Fibroblast of pulmonary artery (primary cell): Measurements from ENCODE around the gene ACTRT2.

ENCODE experiments used
- DNase-seq: peaks from one replicate; pipeline ENCODE4 v3.0.0-alpha.2; 2010; ENCODE audit warnings: low read depth
- H3K4me3 ChIP-seq: replicated peaks from 2 replicates; pipeline ENCODE4 v1.5.1; 2011; ENCODE audit warnings: low read depth, mild to moderate bottlenecking, control low read depth, low read length, moderate library complexity
- CTCF ChIP-seq: IDR thresholded peaks from 2 replicates; pipeline ENCODE4 v1.5.1; 2011; ENCODE audit warnings: mild to moderate bottlenecking, control low read depth, low read length, inconsistent platforms; ENCODE audit errors: missing control alignments

ACTRT2 gene

GRCh38 chr1:3066250-3066711 lies 45.0 kb downstream of the ACTRT2 start:
- peak; percentile 23 for TF ChIP-seq CTCF
- DNase-seq, result no peak
- H3K4me3 ChIP-seq, result no peak overlapping the region

- no peak for TF ChIP-seq CTCF
- no peak for DNase-seq
- H3K4me3 ChIP-seq, result no peak overlapping the region
These were observed 45.6 kb downstream of the ACTRT2 start for GRCh38 chr1:3066826-3067225.

- no peak for TF ChIP-seq CTCF
- H3K4me3 ChIP-seq, result no peak overlapping the region
- no peak for DNase-seq
These were observed 46.0 kb downstream of the ACTRT2 start for GRCh38 chr1:3067301-3067670.

GRCh38 chr1:3067671-3068563 lies 46.6 kb downstream of the ACTRT2 start:
- no peak for TF ChIP-seq CTCF
- H3K4me3 ChIP-seq, result no peak overlapping the region
- no peak for DNase-seq

- peak within 1 kb of the TSS; percentile 39 for H3K4me3 ChIP-seq
- peak; percentile 23 for DNase-seq
- TF ChIP-seq CTCF, result no peak
These were observed 47.5 kb downstream of the ACTRT2 start, which contains the start of gene PRDM16 for GRCh38 chr1:3068564-3069431. Gene PRDM16 (plus strand): TSS chr1:3069203. CDS start chr1:3069260, 57 bp downstream.

- peak; percentile 20 for TF ChIP-seq CTCF
- DNase-seq, result peak; percentile 47
- H3K4me3 ChIP-seq, result peak overlapping the region; percentile 39
These were observed 48.4 kb downstream of the ACTRT2 start for GRCh38 chr1:3069491-3070308.
